ENCODE results near the gene ZNF343. TPM values are rescaled to one million over a fixed set of nuclear protein-coding genes. Genes with fewer than 3 reads are reported as not detected.
"Not testable (repeated sequence)": the region's sequence is repeated elsewhere in the genome, so short reads cannot be mapped to it uniquely, and the experiment has no call there.

Gene ZNF343
- total RNA-seq, 6 experiments from 2014 or later, result 3.9 to 7.3 (median 6.0) TPM

DNA sequence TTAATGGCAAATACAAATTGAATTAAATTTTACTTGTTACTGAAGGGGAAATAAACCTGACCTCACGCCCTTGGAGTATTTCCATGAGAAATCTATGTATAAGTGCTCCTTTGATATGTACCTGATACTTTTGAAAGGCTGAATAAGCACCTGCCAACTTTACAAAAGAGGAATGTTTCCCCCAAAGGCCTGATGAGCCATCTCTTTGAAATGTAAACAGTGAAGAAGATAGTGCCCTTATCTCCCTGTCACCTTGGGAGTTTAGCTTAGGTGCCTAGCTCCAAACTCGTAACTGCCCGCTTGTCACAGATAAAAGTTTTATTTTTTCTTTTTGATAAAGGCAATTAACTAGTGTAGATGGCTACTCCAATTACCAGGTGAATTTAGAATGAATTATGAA, 1.1 kb upstream of the ZNF343 start:
- intact Hi-C loops (cut with DNase I), result no loop called here
- no peak overlapping the region for H3K27ac ChIP-seq
- DNase-seq, result no peak
- H3K9me3 ChIP-seq, result no peaks in the 10 kb centered on the region
- no peak for ATAC-seq
- peaks cover 0 to 5% (median 0%) of the 10 kb centered on the region in 4 donors for H3K4me1 ChIP-seq
- H3K27me3 ChIP-seq, result no peaks in the 10 kb centered on the region
- 86% methylated on average over 3 of the region's 3 CpGs for WGBS (ENCODE audit: insufficient coverage, low coverage, low lambda C conversion rate, missing lambda C conversion rate)
- no peaks in the 10 kb centered on the region for H3K36me3 ChIP-seq
- TF ChIP-seq POLR2A (IDR thresholded peaks at IDR 0.05), result no peak
- TF ChIP-seq, protein P1, sequence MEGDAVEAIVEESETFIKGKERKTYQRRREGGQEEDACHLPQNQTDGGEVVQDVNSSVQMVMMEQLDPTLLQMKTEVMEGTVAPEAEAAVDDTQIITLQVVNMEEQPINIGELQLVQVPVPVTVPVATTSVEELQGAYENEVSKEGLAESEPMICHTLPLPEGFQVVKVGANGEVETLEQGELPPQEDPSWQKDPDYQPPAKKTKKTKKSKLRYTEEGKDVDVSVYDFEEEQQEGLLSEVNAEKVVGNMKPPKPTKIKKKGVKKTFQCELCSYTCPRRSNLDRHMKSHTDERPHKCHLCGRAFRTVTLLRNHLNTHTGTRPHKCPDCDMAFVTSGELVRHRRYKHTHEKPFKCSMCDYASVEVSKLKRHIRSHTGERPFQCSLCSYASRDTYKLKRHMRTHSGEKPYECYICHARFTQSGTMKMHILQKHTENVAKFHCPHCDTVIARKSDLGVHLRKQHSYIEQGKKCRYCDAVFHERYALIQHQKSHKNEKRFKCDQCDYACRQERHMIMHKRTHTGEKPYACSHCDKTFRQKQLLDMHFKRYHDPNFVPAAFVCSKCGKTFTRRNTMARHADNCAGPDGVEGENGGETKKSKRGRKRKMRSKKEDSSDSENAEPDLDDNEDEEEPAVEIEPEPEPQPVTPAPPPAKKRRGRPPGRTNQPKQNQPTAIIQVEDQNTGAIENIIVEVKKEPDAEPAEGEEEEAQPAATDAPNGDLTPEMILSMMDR (IDR thresholded peaks at IDR 0.05), result no peak
- H3K4me3 ChIP-seq, result peak overlapping the region in 1 of 3 donors; percentile 87

DNA sequence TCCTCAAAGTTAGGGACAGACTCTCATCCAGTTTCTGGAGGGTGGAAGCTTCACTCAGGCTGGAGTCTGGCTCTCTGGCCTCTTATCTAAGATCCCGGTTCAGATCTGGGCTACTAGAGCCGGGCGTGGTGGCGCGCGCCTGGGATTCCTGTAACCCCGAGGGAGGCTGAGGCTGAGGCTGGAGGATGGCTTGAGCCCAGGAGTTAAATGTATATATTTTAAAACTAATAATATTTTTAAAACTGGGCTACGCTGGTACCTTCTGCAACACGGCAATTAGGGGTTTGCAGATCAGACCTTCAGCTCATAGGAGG, 710 bp upstream of the ZNF343 start:
- H3K4me3 ChIP-seq, result peak overlapping the region; percentile 70 to 87 (median 72)
- ATAC-seq, result no peak
- H3K27ac ChIP-seq, result peak overlapping the region; percentile 64 to 92 (median 89)
- DNase-seq, result no peak
- H3K36me3 ChIP-seq, result no peaks in the 10 kb centered on the region
- H3K9me3 ChIP-seq, result no peaks in the 10 kb centered on the region
- intact Hi-C loops (cut with DNase I), result no loop called here
- peaks cover 0 to 5% (median 0%) of the 10 kb centered on the region in 4 donors for H3K4me1 ChIP-seq
- no peak for TF ChIP-seq POLR2A (IDR thresholded peaks at IDR 0.05)
- TF ChIP-seq, protein P1 (IDR thresholded peaks at IDR 0.05), result no peak
- WGBS (ENCODE audit: insufficient coverage, low coverage, low lambda C conversion rate, missing lambda C conversion rate), result 66% methylated on average over 7 of the region's 9 CpGs
- no peaks in the 10 kb centered on the region for H3K27me3 ChIP-seq

DNA sequence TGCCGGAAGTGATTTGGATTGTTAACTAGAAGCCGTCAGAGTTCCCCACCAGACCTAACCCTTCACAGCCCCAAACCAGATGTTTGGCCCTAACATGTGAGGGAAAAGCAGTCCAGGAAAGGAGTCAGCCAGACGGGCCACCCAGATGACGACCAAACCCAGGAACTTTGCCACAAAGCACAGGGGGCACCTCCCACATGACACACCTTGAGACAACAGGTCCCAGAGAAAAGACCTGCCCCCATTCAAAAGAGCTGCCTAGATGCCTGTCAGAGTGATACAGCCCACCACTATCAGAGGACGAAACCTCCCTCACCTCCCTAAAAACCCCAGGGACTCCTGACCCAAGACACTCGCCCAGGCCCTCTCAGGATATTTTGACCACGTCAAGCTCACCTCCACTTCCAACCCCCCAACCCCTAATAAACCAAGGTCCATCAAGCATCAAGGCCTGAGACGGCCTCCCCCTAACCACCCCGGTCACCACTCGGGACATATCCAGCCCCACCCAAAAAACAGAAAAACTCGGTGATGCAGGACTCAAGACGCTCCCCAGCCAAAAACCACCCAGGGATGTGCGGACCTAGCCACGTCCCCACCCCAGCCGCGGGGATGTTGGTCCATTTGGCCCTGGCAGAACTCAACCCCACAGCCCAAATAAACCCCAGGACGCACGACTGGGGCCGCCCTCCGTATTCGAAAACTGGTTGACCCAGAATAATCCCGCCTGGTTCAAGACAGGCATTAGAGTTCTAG, 662 bp downstream of the ZNF343 start:
- H3K9me3 ChIP-seq, result no peaks in the 10 kb centered on the region
- peak overlapping the region; percentile 64 to 92 (median 89) for H3K27ac ChIP-seq
- H3K4me3 ChIP-seq, result peak overlapping the region; percentile 70 to 87 (median 72)
- 13% methylated on average over 13 of the region's 22 CpGs for WGBS (ENCODE audit: insufficient coverage, low coverage, low lambda C conversion rate, missing lambda C conversion rate)
- H3K36me3 ChIP-seq, result no peaks in the 10 kb centered on the region
- ATAC-seq, result peak; percentile 26 to 48 (median 26)
- H3K4me1 ChIP-seq, result peaks cover 0 to 5% (median 0%) of the 10 kb centered on the region in 4 donors
- intact Hi-C loops (cut with DNase I), result no loop called here
- TF ChIP-seq POLR2A (IDR thresholded peaks at IDR 0.05), result no peak
- TF ChIP-seq, protein P1 (IDR thresholded peaks at IDR 0.05), result no peak
- peak in 1 of 3 donors; percentile 44 for DNase-seq
- H3K27me3 ChIP-seq, result no peaks in the 10 kb centered on the region

DNA sequence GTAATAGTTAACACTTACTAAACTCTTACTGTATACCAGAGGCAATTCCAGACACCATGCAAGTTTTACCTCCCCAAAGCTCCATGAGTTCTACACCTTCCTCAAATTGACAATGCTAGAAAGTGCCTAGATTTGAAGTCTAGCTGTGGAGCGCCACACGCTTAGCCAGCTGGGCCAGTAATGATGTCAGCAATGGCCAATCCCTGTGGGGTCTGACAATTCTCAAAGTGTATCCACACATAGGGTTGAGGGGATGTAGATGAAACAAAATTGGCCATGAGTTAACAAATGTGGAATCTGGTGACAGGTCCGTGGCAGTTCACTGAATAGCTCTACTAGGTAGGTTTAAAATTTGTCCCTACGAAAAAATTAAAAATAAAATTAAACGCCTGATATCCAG, 1.3 kb downstream of the ZNF343 start:
- intact Hi-C loops (cut with DNase I), result no loop called here
- WGBS (ENCODE audit: insufficient coverage, low coverage, low lambda C conversion rate, missing lambda C conversion rate), result 84% methylated on average over 5 of the region's 5 CpGs
- TF ChIP-seq, protein P1 (IDR thresholded peaks at IDR 0.05), result no peak
- no peak for TF ChIP-seq POLR2A (IDR thresholded peaks at IDR 0.05)

DNA sequence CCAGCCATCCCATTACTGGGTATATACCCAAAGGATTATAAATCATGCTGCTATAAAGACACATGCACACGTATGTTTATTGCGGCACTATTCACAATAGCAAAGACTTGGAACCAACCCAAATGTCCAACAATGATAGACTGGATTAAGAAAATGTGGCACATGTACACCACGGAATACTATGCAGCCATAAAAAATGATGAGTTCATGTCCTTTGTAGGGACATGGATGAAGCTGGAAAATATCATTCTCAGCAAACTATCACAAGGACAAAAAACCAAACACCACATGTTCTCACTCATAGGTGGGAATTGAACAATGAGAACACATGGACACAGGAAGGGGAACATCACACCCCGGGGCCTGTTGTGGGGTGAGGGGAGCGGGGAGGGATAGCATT, 2.3 kb downstream of the ZNF343 start:
- H3K4me1 ChIP-seq; DNase-seq; H3K27ac ChIP-seq; H3K36me3 ChIP-seq; H3K27me3 ChIP-seq; H3K4me3 ChIP-seq; intact Hi-C loops (cut with DNase I); H3K9me3 ChIP-seq; ATAC-seq: not testable (repeated sequence)
- 100% methylated on average over 1 of the region's 5 CpGs for WGBS (ENCODE audit: insufficient coverage, low coverage, low lambda C conversion rate, missing lambda C conversion rate)

More for the DNA sequence above, 1.3 kb downstream of the ZNF343 start:
- H3K36me3 ChIP-seq, result no peaks in the 10 kb centered on the region
- H3K27me3 ChIP-seq, result no peaks in the 10 kb centered on the region
- H3K27ac ChIP-seq, result no peak overlapping the region
- H3K4me3 ChIP-seq, result no peak overlapping the region
- ATAC-seq, result no peak
- H3K4me1 ChIP-seq, result peaks cover 0 to 5% (median 0%) of the 10 kb centered on the region in 4 donors
- H3K9me3 ChIP-seq, result no peaks in the 10 kb centered on the region
- no peak for DNase-seq

DNA sequence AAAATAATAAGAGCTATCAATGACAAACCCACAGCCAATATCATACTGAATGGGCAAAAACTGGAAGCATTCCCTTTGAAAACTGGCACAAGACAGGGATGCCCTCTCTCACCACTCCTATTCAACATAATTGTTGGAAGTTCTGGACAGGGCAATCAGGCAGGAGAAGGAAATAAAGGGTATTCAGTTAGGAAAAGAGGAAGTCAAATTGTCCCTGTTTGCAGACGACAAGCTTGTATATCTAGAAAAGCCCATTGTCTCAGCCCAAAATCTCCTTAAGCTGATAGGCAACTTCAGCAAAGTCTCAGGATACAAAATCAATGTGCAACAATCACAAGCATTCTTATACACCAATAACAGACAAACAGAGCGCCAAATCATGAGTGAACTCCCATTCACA, 3.9 kb downstream of the ZNF343 start:
- intact Hi-C loops (cut with DNase I); H3K4me3 ChIP-seq; H3K36me3 ChIP-seq; H3K27ac ChIP-seq; ATAC-seq; H3K4me1 ChIP-seq; DNase-seq; H3K27me3 ChIP-seq; H3K9me3 ChIP-seq: not testable (repeated sequence)
- WGBS (ENCODE audit: insufficient coverage, low coverage, low lambda C conversion rate, missing lambda C conversion rate), result 68% methylated on average over 2 of the region's 2 CpGs

DNA sequence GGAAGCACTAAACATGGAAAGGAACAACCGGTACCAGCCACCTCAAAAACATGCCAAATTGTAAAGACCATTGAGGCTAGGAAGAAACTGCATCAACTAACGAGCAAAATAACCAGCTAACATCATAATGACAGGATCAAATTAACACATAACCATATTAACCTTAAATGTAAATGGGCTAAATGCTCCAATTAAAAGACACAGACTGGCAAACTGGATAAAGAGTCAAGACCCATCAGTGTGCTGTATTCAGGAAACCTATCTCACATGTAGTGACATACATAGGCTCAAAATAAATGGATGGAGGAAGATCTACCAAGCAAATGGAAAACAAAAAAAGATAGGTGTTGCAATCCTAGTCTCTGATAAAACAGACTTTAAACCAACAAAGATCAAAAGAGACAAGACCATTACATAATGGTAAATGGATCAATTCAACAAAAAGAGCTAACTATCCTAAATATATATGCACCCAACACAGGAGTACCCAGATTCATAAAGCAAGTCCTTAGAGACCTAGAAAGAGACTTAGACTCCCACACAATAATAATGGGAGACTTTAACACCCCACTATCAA, 5.8 kb downstream of the ZNF343 start:
- ATAC-seq, result not testable (repeated sequence)

More for the DNA sequence above, 5.8 kb downstream of the ZNF343 start:
- H3K27ac ChIP-seq; DNase-seq; intact Hi-C loops (cut with DNase I); H3K9me3 ChIP-seq; H3K4me3 ChIP-seq; H3K27me3 ChIP-seq; H3K4me1 ChIP-seq: not testable (repeated sequence)
- whole genome bisulfite sequencing (ENCODE audit: insufficient coverage, low coverage, low lambda C conversion rate, missing lambda C conversion rate), result 95% methylated on average over 2 of the region's 2 CpGs
- H3K36me3 ChIP-seq, result peaks cover 0 to 17% (median 8%) of the 10 kb centered on the region in 4 donors
